Chondrocyte (in vitro differentiated cells): ENCODE results near the gene CTIF. TPM values are rescaled to one million over a fixed set of nuclear protein-coding genes. Genes with fewer than 3 reads are reported as not detected.

ENCODE experiments used
- DNase-seq: peaks from one replicate; pipeline ENCODE4 v3.0.0; 2021; ENCODE audit warnings: mixed read lengths, low spot score
- H3K27ac Mint-ChIP-seq: one replicate; pipeline ENCODE4 v1.8.0; 2021; ENCODE audit warnings: mild to moderate bottlenecking, moderate library complexity, mixed read lengths; ENCODE audit not compliant: unreplicated experiment
- H3K27me3 Mint-ChIP-seq: 2 replicates; pipeline ENCODE4 v1.8.0; 2021; ENCODE audit warnings: low read depth, mixed read lengths
- H3K36me3 Mint-ChIP-seq: 2 replicates; pipeline ENCODE4 v1.8.0; 2021; ENCODE audit warnings: low read depth, mixed read lengths
- H3K4me1 Mint-ChIP-seq: 2 replicates; pipeline ENCODE4 v1.8.0; 2021; ENCODE audit warnings: low read depth, mild to moderate bottlenecking, mixed read lengths
- H3K4me3 Mint-ChIP-seq: one replicate; pipeline ENCODE4 v1.8.0; 2021; ENCODE audit warnings: mild to moderate bottlenecking, moderate library complexity, mixed read lengths; ENCODE audit not compliant: unreplicated experiment
- H3K9me3 Mint-ChIP-seq: 2 replicates; pipeline ENCODE4 v1.8.0; 2021; ENCODE audit warnings: low read depth, mixed read lengths
- CTCF ChIP-seq: fragments of 200-600 bp; sonication (generic); IDR thresholded peaks from 2 replicates; pipeline ENCODE4 v1.5.0; 2021; ENCODE audit warnings: antibody characterized with exemption, mild to moderate bottlenecking, moderate library complexity
- total RNA-seq: library from RNA; stranded (reverse); gene quantifications from 3 replicates; pipeline ENCODE4 v1.2.1, GENCODE V29; 2021

The CTIF gene
- total RNA-seq, 1 donor from 2014 or later = 184 TPM

DNA sequence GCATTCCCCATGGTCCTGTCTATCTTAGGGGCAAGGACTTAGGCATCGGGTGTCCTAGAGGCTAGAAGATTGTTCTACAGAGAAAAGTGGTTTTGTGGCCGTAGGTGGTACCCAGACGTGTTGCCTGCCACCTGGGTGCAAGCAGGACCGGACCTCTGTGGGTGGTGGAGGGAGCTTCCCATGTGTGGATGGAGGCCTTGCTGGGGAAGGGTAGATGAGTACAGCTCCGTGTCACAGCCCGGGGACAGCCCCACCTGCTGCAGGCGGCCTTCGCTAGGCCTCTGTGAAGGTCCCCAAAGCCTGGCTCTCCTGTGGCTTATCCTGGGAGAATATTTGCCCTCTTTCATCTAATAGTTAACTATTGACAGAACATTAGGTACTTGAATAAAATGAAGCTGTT lies 25.3 kb downstream of the CTIF start:
- TF ChIP-seq CTCF = no peak
- DNase-seq = no peak
- peaks cover 4% of the 10 kb centered on the region for H3K9me3 Mint-ChIP-seq
- H3K4me3 Mint-ChIP-seq = no peak overlapping the region
- peak overlapping the region; percentile 86 for H3K27ac Mint-ChIP-seq
- H3K4me1 Mint-ChIP-seq = peaks cover 83% of the 10 kb centered on the region
- H3K27me3 Mint-ChIP-seq = no peaks in the 10 kb centered on the region
- peaks cover 12% of the 10 kb centered on the region for H3K36me3 Mint-ChIP-seq

DNA sequence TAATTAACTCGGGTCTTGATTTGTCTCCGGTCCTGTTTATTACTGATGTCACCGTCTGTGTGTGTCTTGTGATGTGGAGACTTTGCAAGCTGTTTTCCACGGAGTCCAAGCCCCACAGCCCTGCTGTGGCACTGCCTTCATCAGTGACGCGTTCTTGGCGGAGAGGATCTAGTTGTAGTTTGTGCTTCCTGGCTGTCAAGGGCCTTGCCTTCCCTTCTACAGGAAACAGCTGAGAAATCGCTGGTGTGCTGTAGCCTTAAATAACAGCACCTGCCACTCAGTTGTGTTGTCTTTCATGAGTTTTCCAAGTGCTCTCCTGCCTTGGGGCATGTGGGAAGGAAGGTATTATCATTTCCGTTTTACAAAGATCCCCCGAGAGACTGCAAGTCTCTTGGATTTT lies 26.3 kb downstream of the CTIF start:
- Mint-ChIP-seq H3K9me3 (no peaks in the 10 kb centered on the region), H3K4me3 (no peak overlapping the region), H3K27me3 (no peaks in the 10 kb centered on the region), H3K4me1 (peaks cover 92% of the 10 kb centered on the region), H3K27ac (peak overlapping the region; percentile 86), H3K36me3 (peaks cover 8% of the 10 kb centered on the region)
- no peak for DNase-seq
- no peak for TF ChIP-seq CTCF

GRCh38 chr18:48566589-48566988 lies 27.8 kb downstream of the CTIF start:
- Mint-ChIP-seq H3K27ac (no peak overlapping the region), H3K27me3 (no peaks in the 10 kb centered on the region), H3K9me3 (no peaks in the 10 kb centered on the region), H3K36me3 (peaks cover 7% of the 10 kb centered on the region), H3K4me3 (no peak overlapping the region), H3K4me1 (peaks cover 92% of the 10 kb centered on the region)
- no peak for DNase-seq
- no peak for TF ChIP-seq CTCF

- Mint-ChIP-seq H3K4me3 (no peak overlapping the region), H3K9me3 (no peaks in the 10 kb centered on the region), H3K4me1 (peaks cover 92% of the 10 kb centered on the region), H3K36me3 (peaks cover 7% of the 10 kb centered on the region), H3K27ac (peak overlapping the region; percentile 75), H3K27me3 (no peaks in the 10 kb centered on the region)
- DNase-seq = no peak
- TF ChIP-seq CTCF = no peak
Measured at GRCh38 chr18:48567388-48567787, 28.6 kb downstream of the CTIF start.

- H3K27ac Mint-ChIP-seq = peak overlapping the region; percentile 4
Measured at GRCh38 chr18:48569139-48569914, 30.5 kb downstream of the CTIF start.

More at GRCh38 chr18:48569139-48569914, 30.5 kb downstream of the CTIF start:
- no peak for DNase-seq
- Mint-ChIP-seq H3K36me3 (peaks cover 7% of the 10 kb centered on the region), H3K9me3 (no peaks in the 10 kb centered on the region), H3K4me1 (peaks cover 92% of the 10 kb centered on the region), H3K27me3 (no peaks in the 10 kb centered on the region), H3K4me3 (no peak overlapping the region)
- TF ChIP-seq CTCF = no peak
